ENCODE results near the gene LTA4H.
A peak's percentile ranks its signal among the peaks of the same experiment; 100 is the strongest.
"Not testable (repeated sequence)": the region's sequence is repeated elsewhere in the genome, so short reads cannot be mapped to it uniquely, and the experiment has no call there.

LTA4H gene

GRCh38 chr12:96035283-96036236, at the start of gene LTA4H:
Gene LTA4H, minus strand, starts transcription at chr12:96035587. Its CDS starts 68 bp downstream, at chr12:96035519.
- peak; percentile 94 for DNase-seq (ENCODE audit: low spot score)

GRCh38 chr12:96084624-96085023, 49.2 kb upstream of the LTA4H start:
- DNase-seq (ENCODE audit: low spot score): no peak

DNA sequence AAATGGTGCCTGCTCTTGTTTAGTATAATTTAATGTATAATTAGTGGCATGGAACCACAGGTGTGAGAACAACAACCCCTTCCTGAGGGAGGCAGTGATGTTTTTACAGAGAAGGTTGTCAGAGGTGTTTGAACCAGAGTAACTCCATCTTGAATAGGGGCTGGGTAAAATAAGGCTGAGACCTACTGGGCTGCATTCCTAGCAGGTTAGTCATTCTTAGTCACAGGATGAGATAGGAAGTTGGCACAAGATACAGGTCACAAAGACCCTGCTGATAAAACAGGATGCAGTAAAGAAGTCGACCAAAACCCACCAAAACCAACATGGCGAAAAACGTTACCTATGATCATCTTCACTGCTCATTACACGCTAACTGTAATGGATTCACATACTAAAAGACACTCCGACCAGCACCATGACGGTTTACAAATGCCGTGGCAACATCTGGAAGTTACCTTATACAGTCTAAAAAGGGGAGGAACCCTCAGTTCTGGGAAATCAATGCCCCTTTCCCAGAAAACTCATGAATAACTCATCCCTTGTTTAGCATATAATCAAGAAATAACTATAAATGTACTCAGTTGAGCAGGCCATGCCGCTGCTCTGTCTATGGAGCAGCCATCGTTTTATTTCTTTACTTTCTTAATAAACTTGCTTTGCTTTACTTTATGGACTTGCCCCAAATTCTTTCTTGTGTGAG, 47.8 kb upstream of the LTA4H start:
- no peak for DNase-seq (ENCODE audit: low spot score)

GRCh38 chr12:96081596-96081995, 46.2 kb upstream of the LTA4H start:
- no peak for DNase-seq (ENCODE audit: low spot score)

GRCh38 chr12:96078231-96079135, 43.1 kb upstream of the LTA4H start:
- no peak for DNase-seq (ENCODE audit: low spot score)

- no peak for DNase-seq (ENCODE audit: low spot score)
These were observed 41.7 kb upstream of the LTA4H start for GRCh38 chr12:96077081-96077480.

- DNase-seq (ENCODE audit: low spot score): no peak
These were observed 40.2 kb upstream of the LTA4H start for GRCh38 chr12:96075560-96075959.

DNA sequence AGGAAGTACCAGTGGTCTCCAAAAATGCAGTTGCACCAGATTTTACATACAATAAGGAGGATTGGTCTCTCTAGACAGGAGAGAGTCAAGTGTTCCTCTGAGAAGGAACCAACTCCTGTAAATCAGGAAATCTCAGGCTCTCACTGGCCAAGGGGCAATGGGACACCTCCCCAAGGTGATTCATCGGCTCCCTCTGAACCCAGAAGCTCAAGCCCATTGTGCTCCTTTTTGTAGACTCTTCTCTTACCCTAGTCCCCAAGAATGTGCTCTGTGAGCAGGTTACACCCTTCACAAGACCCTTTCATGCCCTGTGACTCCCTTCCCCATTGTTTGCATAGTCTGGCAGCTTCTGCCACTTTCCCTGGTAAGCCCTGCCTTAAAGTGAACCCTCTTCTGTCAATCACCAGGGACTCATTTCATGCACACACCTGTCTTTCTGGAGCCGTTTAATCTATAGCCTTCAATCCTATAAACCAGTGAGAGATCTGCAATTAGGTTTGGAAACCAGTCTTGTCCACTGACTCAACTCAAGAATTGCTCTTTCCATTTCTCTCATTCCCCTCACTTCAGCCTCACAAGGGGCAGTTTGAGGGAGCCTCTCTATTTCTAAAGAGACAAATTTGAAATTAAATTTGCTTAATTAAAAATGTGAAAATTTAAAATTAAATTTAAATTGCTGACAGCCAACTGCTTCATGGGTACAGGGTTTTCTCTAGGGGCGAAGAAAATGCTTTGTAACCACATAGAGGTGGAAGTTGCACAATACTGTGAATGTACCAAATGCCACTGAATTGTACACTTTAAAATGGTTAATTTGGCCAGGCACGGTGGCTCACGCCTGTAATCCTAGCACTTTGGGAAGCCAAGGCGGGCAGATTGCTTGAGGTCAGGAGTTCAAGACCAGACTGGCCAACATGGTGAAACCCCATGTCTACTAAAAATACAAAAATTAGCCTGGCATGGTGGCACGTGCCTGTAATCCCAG, 38.3 kb upstream of the LTA4H start:
- DNase-seq (ENCODE audit: low spot score): no peak

GRCh38 chr12:96070670-96071279, 35.4 kb upstream of the LTA4H start:
- DNase-seq (ENCODE audit: low spot score): peak; percentile 81

GRCh38 chr12:96069511-96070231, 34.3 kb upstream of the LTA4H start:
- no peak for DNase-seq (ENCODE audit: low spot score)

DNA sequence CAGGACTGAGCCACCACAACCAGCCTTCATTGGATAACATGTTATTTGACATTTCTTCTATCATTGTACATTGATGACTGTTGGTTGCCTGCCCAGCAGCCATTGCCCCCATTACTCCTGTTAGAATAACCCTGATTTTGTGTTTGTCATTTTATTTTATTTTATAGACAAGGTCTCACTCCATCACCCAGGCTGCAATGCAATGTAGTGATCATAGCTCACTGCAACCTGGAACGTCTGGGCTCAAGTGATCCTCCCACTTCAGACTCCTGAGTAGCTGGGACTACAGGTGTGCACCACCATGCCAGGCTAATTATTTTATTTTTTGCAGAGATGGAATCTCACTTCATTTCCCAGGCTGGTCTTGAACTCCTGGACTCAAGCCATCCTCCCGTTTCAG, 33.2 kb upstream of the LTA4H start:
- DNase-seq (ENCODE audit: low spot score): no peak

DNA sequence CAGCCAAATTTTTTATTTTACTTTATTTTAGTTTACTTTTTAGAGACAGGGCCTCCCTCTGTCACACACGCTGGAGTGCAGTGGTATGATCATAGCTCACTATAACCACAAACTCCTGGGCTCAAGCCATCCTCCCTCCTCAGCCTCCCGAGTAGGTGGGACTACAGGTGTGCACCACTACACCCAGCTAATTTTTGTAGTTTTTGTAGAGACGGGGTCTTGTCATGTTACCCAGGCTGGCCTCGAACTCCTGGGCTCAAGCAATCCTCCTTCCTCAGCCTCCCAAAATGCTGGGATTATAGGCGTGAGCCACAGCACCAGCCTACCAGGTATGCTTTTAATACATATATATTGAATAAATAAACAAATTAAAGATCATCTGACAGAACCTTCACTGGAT, 32.7 kb upstream of the LTA4H start:
- no peak for DNase-seq (ENCODE audit: low spot score)

DNA sequence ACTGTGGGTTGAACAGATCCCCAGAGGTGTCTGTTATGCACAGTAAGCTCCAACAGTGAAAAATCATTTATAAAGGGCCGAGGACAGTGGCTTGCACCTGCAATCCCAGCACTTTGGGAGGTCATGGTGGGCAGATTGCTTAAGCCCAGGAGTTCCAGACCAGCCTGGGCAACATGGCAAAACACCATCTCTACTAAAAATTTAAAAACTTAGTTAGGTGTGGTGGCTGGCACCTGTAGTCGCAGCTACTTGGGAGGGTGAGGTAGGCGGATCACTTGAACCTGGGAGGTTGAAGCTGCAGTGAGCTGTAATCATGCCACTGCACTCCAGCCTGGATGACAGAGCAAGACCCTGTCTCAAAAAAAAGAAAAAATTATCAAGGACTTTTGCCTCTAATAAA, 30.4 kb upstream of the LTA4H start:
- DNase-seq (ENCODE audit: low spot score): not testable (repeated sequence)

GRCh38 chr12:96064966-96065365, 29.6 kb upstream of the LTA4H start:
- DNase-seq (ENCODE audit: low spot score): no peak

DNA sequence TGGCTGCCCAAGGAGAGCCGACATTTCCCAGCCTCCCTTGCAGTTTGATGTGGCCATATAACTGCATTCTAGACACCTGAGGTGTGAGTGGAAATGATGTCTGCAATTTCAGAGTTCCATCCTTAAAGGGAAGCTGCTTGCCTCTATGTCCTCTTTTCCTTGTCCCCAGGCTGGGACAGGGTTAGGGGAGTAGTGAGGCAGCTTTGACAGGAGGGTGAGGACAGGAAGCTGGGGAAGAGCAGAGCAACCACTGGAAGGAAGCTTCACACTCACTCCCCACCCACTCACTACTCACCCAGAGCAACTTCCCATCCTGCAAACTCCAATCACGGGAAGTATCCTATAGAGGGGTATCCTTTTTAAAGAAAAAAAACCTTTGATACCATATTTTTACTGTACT, 28.9 kb upstream of the LTA4H start:
- DNase-seq (ENCODE audit: low spot score): no peak

- peak; percentile 39 for DNase-seq (ENCODE audit: low spot score)
These were observed 27.7 kb upstream of the LTA4H start for GRCh38 chr12:96063046-96063445.

GRCh38 chr12:96061864-96062453, 26.6 kb upstream of the LTA4H start:
- DNase-seq (ENCODE audit: low spot score): peak; percentile 71

- DNase-seq (ENCODE audit: low spot score): no peak
These were observed 25.9 kb upstream of the LTA4H start for GRCh38 chr12:96061323-96061722.

GRCh38 chr12:96060041-96060440, 24.7 kb upstream of the LTA4H start:
- DNase-seq (ENCODE audit: low spot score): no peak
